HepG2 (cell line): Measurements from ENCODE around the gene DYNC2LI1. TPM values are rescaled to one million over a fixed set of nuclear protein-coding genes. Genes with fewer than 3 reads are reported as not detected.

Experiments
- ATAC-seq: fragments of 200-7000 bp; cut with Tn5 transposase; 3 replicates; pipeline ENCODE4 v1.9.1; 2020; ENCODE audit warnings: mild to moderate bottlenecking, moderate library complexity
- BruUV-seq: library from RNA; stranded (reverse); fragments of 400-500 nt; replicated peaks from 2 replicates; lab custom pipeline; 2021; lab: Mats Ljungman, UMichigan
- CTCF ChIA-PET: fragments of 300-600 bp; formaldehyde crosslinking; extraction: SDS; loops from one replicate; lab custom pipeline; 2021; ENCODE audit warnings: low total read pairs, inconsistent platforms, low intra/inter-chr PET ratio; lab: Yijun Ruan, JAX
- POLR2A ChIA-PET: fragments of 350-600 bp; sonication (Branson Sonifier 250); formaldehyde crosslinking; loops from one replicate; lab custom pipeline; 2020; ENCODE audit warnings: antibody characterized with exemption, inconsistent platforms; lab: Yijun Ruan, JAX
- DNase-seq: peaks from one replicate; pipeline ENCODE4 v3.0.0-alpha.2; 2015; ENCODE audit warnings: low spot score
- FAIRE-seq: peaks from 3 replicates; lab custom pipeline; 2011; peaks lifted over from hg19 to GRCh38; lab: Jason Lieb, UNC
- H2AFZ ChIP-seq: one replicate; pipeline ENCODE4 v1.6.1; 2011; ENCODE audit warnings: low read length, inconsistent platforms
- H3K27ac ChIP-seq: fragments of 300-600 bp; 3 replicates; pipeline ENCODE4 v1.8.0; 2011; ENCODE audit warnings: mixed run types, mild to moderate bottlenecking, mixed read lengths, low read length, inconsistent platforms; ENCODE audit not compliant: insufficient read depth; ENCODE audit errors: extremely low read length
- H3K27me3 ChIP-seq, 2 experiments: fragments of 200-600 bp in 1 of 2; 2 replicates in 1 of 2; 3 replicates in 1 of 2; pipeline versions ENCODE4 v1.6.0 to v1.8.0; 2011; ENCODE audit warnings: low read length in 2 of 2, mild to moderate bottlenecking in 2 of 2, moderate library complexity in 2 of 2, inconsistent platforms in 1 of 2; ENCODE audit not compliant: insufficient read depth in 2 of 2, control insufficient read depth in 1 of 2
- H3K36me3 ChIP-seq, 2 experiments: fragments of 200-600 bp in 1 of 2; replicated peaks in 1 of 2; 2 replicates in 1 of 2; 3 replicates in 1 of 2; pipeline versions ENCODE4 v1.5.1 to v1.8.0; 2011; ENCODE audit warnings: low read length in 2 of 2, inconsistent platforms in 1 of 2; ENCODE audit not compliant: insufficient read depth in 2 of 2, control insufficient read depth in 1 of 2
- H3K4me1 ChIP-seq: 2 replicates; pipeline ENCODE4 v1.5.1; 2012; ENCODE audit warnings: low read length, inconsistent platforms; ENCODE audit not compliant: insufficient read depth
- H3K4me2 ChIP-seq: 2 replicates; pipeline ENCODE4 v1.6.0; 2011; ENCODE audit warnings: low read depth, low read length, inconsistent platforms
- H3K4me3 ChIP-seq, 3 experiments: fragments of 200-600 bp in 1 of 3; sonication (generic), shearing (Covaris generic) in 1 of 3; replicated peaks in 1 of 3; 2 replicates each; pipeline ENCODE4 v1.5.1; 2011 to 2016; ENCODE audit warnings: low read length in 3 of 3, inconsistent platforms in 2 of 3, low read depth in 2 of 3, mild to moderate bottlenecking in 2 of 3, control low read depth in 1 of 3, mixed read lengths in 1 of 3; ENCODE audit not compliant: insufficient read depth in 1 of 3
- H3K79me2 ChIP-seq: one replicate; pipeline ENCODE4 v1.6.1; 2011; ENCODE audit warnings: low read length, inconsistent platforms; ENCODE audit not compliant: insufficient read depth
- H3K9ac ChIP-seq: 2 replicates; pipeline ENCODE4 v1.6.0; 2011; ENCODE audit warnings: mild to moderate bottlenecking, low read depth, low read length, inconsistent platforms; ENCODE audit not compliant: insufficient read depth
- H3K9me3 ChIP-seq: 2 replicates; pipeline ENCODE4 v1.5.1; 2012; ENCODE audit warnings: mild to moderate bottlenecking, low read length
- H4K20me1 ChIP-seq: 2 replicates; pipeline ENCODE4 v1.6.0; 2011; ENCODE audit warnings: inconsistent platforms, mild to moderate bottlenecking, low read length, moderate library complexity; ENCODE audit not compliant: insufficient read depth
- CEBPB ChIP-seq: IDR thresholded peaks from 2 replicates; pipeline ENCODE4 v1.6.1; 2011; ENCODE audit warnings: low read depth, low read length, improper control_type of control experiment, borderline replicate concordance
- CEBPG ChIP-seq: IDR thresholded peaks from 2 replicates; pipeline ENCODE4 v1.6.1; 2016
- FOSL1 ChIP-seq: sonication (generic); formaldehyde crosslinking; IDR thresholded peaks from 2 replicates; pipeline ENCODE4 v1.9.0; 2021; ENCODE audit warnings: missing genetic modification reagents, borderline replicate concordance
- GATAD1 ChIP-seq: IDR thresholded peaks from 2 replicates; pipeline ENCODE4 v1.6.1; 2016; ENCODE audit warnings: missing genetic modification reagents, missing compliant biosample characterization
- ZBTB25 ChIP-seq: IDR thresholded peaks from 2 replicates; pipeline ENCODE4 v1.6.1; 2018; ENCODE audit warnings: missing genetic modification reagents
- ZFX ChIP-seq: sonication (generic); formaldehyde crosslinking; IDR thresholded peaks from 2 replicates; pipeline ENCODE4 v1.4.0; 2020; ENCODE audit warnings: mild to moderate bottlenecking, low read depth, missing genetic modification reagents, moderate library complexity
- ZNF101 ChIP-seq: sonication (generic); formaldehyde crosslinking; IDR thresholded peaks from 2 replicates; pipeline ENCODE4 v1.4.0; 2020; ENCODE audit warnings: mild to moderate bottlenecking, low read depth, missing genetic modification reagents, borderline replicate concordance
- ZNF121 ChIP-seq: sonication (generic); formaldehyde crosslinking; IDR thresholded peaks from 2 replicates; pipeline ENCODE4 v1.5.0; 2020; ENCODE audit warnings: mild to moderate bottlenecking, missing genetic modification reagents
- ZNF232 ChIP-seq: sonication (generic); formaldehyde crosslinking; IDR thresholded peaks from 2 replicates; pipeline ENCODE4 v1.4.0; 2020; ENCODE audit warnings: missing genetic modification reagents, borderline replicate concordance
- ZNF382 ChIP-seq: sonication (generic); formaldehyde crosslinking; IDR thresholded peaks from 2 replicates; pipeline ENCODE4 v1.5.0; 2020; ENCODE audit warnings: missing genetic modification reagents, mild to moderate bottlenecking, borderline replicate concordance
- ZNF460 ChIP-seq: sonication (generic); formaldehyde crosslinking; IDR thresholded peaks from 2 replicates; pipeline ENCODE4 v1.5.1; 2020; ENCODE audit warnings: missing genetic modification reagents, mild to moderate bottlenecking, borderline replicate concordance
- ZNF7 ChIP-seq: IDR thresholded peaks from 2 replicates; pipeline ENCODE4 v1.6.1; 2016; ENCODE audit warnings: missing biosample characterization, missing genetic modification reagents
- WGBS: methylation state at CpG from one replicate; pipeline ENCODE4 v1.1.6; 2017; ENCODE audit warnings: low lambda C conversion rate; 5-methylcytosine and 5-hydroxymethylcytosine counted together
- in situ Hi-C: cut with HindIII; loops from 2 replicates; pipeline ENCODE4 v1.10.0; 2017; ENCODE audit warnings: low pct_unique_long_range_greater_than_20kb; ENCODE audit not compliant: extremely low pct_ligation_motif_present
- intact Hi-C: fragments of 100-400 bp; cut with micrococcal nuclease; formaldehyde crosslinking; loops from one replicate; pipeline ENCODE4 v1.10.0; 2022; ENCODE audit not compliant: unreplicated experiment
- polyA plus RNA-seq, 8 experiments: library from polyadenylated mRNA; depleted of rRNA in 3 of 8; stranded (reverse) in 7 of 8; unstranded in 1 of 8; fragments of >200 nt; fragmentation: Illumina TruSeq in 4 of 8; extraction: Trizol in 4 of 8; gene quantifications; 2 replicates each; pipeline versions ENCODE4 v1.2.1 to v1.2.3, GENCODE V29; 2011 to 2016; ENCODE audit warnings: low read depth in 4 of 8, missing spikeins in 1 of 8, mixed read lengths in 1 of 8; ENCODE audit not compliant: insufficient read depth in 1 of 8
- total RNA-seq, 5 experiments: library from RNA; depleted of rRNA; stranded (reverse); fragments of >200 nt; fragmentation: Illumina TruSeq; extraction: Trizol; gene quantifications; 2 replicates each; pipeline ENCODE4 v1.2.3, GENCODE V29; 2016; ENCODE audit warnings: low read depth in 1 of 5
- TF ChIP-seq, protein P1 (sequence below): sonication (generic); formaldehyde crosslinking; IDR thresholded peaks from 2 replicates; pipeline ENCODE4 v1.5.0; 2020; ENCODE audit warnings: mild to moderate bottlenecking, missing genetic modification reagents

The DYNC2LI1 gene
- total and polyA plus RNA-seq, 2 of the 13 experiments (the other 11 are each of a cell fraction or from before 2014, with no cell fraction given), result 16.9 to 23.2 TPM

- TF ChIP-seq FOSL1 (CRISPR knock-in tag) (no peak), ZNF232 (CRISPR knock-in tag) (no peak), ZBTB25 (no peak), GATAD1 (no peak), ZNF101 (CRISPR knock-in tag) (no peak), ZNF7 (CRISPR knock-in tag) (no peak)
Measured at GRCh38 chr2:43724728-43725526, 48.9 kb upstream of the DYNC2LI1 start (continued).

GRCh38 chr2:43725711-43726246 lies 48.1 kb upstream of the DYNC2LI1 start:
- POLR2A ChIA-PET, result interaction anchor here (1.4 kb wide), 1 partner anchor 130 kb away, joined by 5 read pairs; the partner anchor contains the start of gene THADA
- Histone ChIP-seq H3K27ac (no peak overlapping the region), H3K36me3 (no peaks in the 10 kb centered on the region), H3K4me3 (no peak overlapping the region), H3K9ac (no peak overlapping the region), H3K4me2 (no peak overlapping the region), H4K20me1 (no peaks in the 10 kb centered on the region), H3K79me2 (no peaks in the 10 kb centered on the region), H2AFZ (no peak overlapping the region), H3K27me3 (no peaks in the 10 kb centered on the region), H3K4me1 (peaks cover 26% of the 10 kb centered on the region), H3K9me3 (no peaks in the 10 kb centered on the region)
- BruUV-seq, result no TSS peak
- intact Hi-C loops (no loop called here), in situ Hi-C loops (no loop called here)
- DNase-seq (no peak), FAIRE-seq (no peak), ATAC-seq (no peak)
- TF ChIP-seq CEBPB, result peak; percentile 37; the same call in 1 of the 2 replicates
- TF ChIP-seq, protein P1, sequence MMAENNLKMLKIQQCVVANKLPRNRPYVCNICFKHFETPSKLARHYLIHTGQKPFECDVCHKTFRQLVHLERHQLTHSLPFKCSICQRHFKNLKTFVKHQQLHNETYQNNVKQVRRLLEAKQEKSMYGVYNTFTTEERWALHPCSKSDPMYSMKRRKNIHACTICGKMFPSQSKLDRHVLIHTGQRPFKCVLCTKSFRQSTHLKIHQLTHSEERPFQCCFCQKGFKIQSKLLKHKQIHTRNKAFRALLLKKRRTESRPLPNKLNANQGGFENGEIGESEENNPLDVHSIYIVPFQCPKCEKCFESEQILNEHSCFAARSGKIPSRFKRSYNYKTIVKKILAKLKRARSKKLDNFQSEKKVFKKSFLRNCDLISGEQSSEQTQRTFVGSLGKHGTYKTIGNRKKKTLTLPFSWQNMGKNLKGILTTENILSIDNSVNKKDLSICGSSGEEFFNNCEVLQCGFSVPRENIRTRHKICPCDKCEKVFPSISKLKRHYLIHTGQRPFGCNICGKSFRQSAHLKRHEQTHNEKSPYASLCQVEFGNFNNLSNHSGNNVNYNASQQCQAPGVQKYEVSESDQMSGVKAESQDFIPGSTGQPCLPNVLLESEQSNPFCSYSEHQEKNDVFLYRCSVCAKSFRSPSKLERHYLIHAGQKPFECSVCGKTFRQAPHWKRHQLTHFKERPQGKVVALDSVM, result peak; percentile 67; the same call in 1 of the 2 replicates
- TF ChIP-seq ZNF460 (CRISPR knock-in tag), result peak; percentile 66; the same call in 1 of the 2 replicates
- no peak for TF ChIP-seq ZFX (CRISPR knock-in tag)
- no peak for TF ChIP-seq ZNF382 (CRISPR knock-in tag)
- TF ChIP-seq CEBPG, result peak; percentile 37; the same call in 1 of the 2 replicates
- TF ChIP-seq ZNF121 (CRISPR knock-in tag), result peak; percentile 66; the same call in 1 of the 2 replicates
- CTCF ChIA-PET, result no interaction called here
- WGBS, result 83% methylated on average over 3 of the region's 3 CpGs
